GM21825 (cell line): ENCODE measurements around the gene CACNA2D3.

Experiments
- ATAC-seq: cut with Tn5 transposase; IDR thresholded peaks from one replicate; pipeline ENCODE4 v1.9.1; 2021; ENCODE audit warnings: mild to moderate bottlenecking, moderate library complexity; ENCODE audit not compliant: unreplicated experiment

CACNA2D3 gene

DNA sequence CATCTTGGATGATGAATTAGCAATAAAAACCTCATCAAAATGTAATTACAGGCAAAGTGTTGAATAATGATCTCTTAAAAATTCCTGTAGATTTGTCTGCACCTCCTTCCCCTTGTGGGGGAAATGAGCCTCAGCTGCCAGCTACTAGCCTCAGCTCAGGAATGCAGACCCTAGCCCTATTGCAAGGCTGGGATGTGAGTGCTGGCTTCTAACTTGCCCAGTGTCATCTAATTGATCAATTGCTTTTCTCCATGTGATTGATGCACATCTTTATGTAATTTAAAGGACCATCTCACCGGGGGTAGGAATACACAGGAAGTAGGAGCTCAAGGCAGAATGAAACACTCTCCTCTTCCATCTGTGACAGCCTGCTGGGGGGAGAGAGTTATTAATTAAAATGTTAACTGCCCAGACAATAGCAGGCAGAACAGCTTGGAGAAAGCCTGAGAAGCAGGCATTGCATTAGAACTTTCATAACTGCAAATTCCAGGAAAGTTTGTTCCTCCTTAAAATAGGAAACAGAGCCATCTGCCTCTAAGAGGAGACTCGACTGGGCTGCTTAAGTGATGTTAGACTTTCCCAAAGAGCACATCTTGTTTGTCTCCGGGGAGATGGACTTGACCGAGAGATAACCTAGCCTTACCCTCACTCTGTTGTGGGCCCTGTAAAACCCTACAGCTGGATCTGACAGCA, 735.9 kb downstream of the CACNA2D3 start:
- no peak for ATAC-seq

- ATAC-seq: no peak
Observed at GRCh38 chr3:54859184-54859583, 736.8 kb downstream of the CACNA2D3 start.

- no peak for ATAC-seq
Observed at GRCh38 chr3:54861248-54862067, 739.1 kb downstream of the CACNA2D3 start.

DNA sequence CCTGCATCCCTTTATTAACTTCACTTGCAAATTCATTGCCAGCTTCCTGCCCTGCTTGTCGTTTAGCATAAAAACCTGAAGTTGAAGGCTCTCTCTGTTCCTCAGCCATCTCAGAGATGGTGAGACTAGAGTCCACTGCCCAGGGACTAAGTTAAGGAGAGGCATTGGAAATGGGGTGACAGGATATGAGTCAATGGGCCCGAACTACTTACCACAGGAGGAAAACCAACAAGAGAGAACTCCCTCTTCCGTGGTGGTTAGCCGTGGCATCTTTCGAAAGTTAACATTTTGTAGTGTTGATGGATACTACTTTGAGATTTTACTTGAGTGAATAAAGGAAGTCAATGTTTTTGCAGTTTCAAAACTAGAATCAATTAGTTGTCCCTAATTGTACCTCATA, 740.2 kb downstream of the CACNA2D3 start:
- ATAC-seq: no peak

- no peak for ATAC-seq
Observed at GRCh38 chr3:54863366-54863765, 741.0 kb downstream of the CACNA2D3 start.

- ATAC-seq: no peak
Observed at GRCh38 chr3:54863786-54864185, 741.4 kb downstream of the CACNA2D3 start.

DNA sequence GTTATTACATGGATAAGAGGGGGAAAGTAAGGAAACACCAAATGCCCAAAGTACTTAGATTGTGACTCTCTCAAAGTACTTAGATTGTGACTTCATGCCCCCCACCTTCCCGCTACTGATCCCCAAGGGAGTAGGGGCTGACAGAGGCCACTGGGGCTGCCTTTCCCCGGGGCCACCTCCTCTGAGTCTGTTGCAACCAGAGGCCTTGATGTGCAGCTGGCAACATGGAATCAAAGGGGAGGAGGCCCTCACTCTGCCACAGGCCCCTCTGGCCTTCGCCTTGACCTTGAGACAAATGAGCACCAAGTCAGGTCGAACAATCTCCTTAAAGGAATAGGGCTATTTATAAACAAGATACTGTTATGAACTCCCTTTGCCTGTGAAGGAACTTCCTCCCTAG, 743.0 kb downstream of the CACNA2D3 start:
- ATAC-seq: no peak

GRCh38 chr3:54866251-54866650, 743.9 kb downstream of the CACNA2D3 start:
- ATAC-seq: no peak

DNA sequence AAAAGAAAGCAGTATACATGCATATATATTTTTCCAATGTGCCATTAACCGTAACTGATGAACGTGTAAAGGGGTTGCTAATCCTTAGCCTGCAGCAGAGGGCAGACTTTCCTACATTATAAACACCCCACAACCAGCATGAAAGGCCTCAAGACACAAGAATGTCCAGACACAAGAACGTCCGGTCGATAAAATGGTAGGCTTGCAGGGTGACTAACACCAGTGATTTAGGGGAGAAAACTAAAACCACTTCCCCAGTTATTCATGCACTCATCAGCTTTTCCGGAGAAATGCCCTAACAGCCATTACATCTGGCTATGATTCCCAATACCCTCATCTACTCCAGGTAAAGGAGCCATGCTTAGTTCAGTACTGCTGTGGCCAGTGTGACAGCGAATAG, 748.1 kb downstream of the CACNA2D3 start:
- no peak for ATAC-seq

GRCh38 chr3:54871867-54872266, 749.5 kb downstream of the CACNA2D3 start:
- no peak for ATAC-seq

DNA sequence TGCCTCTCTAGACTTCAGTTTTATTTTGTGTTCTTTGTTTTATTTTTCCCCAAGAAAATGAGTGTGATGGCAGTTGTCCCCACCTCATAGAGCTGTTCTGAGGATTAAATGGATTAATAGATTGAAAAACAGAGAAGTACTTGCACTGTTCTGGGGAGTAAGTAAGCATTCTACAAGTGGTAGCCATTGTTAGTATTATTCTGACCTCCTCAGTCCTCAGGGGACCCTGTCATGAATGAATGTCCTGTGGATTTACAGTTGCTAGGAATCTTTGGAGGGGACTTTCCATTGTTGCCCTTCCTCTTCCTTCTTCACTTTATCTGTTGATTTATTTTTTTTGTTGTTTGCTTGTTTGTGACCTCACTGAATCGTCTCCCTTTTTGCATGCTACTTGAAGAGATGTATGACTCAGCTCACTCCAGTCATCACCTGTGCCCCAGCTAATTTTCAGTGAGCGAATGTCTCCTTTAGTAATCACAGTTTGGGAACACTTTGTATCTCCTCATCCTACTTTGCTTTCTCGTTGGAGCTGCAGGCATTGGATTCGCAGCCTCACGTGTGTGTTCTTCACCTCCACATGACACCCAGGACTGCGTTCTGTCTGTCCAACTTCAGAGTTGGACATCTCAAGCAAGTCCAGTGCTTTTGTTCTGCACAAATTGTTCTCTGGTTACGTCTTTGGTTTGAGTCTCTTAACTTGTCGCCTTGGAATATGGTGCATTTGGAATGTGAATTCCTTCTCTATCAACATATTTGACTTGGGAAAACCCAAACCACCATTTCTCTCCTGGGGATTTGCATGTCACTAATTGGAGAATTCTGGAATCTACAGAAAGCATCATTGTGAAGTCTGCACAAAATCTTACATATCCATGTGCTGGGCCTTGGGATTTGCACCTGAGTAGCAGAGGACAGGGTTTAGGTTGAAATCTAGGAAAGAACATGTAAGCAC, 751.0 kb downstream of the CACNA2D3 start:
- no peak for ATAC-seq

DNA sequence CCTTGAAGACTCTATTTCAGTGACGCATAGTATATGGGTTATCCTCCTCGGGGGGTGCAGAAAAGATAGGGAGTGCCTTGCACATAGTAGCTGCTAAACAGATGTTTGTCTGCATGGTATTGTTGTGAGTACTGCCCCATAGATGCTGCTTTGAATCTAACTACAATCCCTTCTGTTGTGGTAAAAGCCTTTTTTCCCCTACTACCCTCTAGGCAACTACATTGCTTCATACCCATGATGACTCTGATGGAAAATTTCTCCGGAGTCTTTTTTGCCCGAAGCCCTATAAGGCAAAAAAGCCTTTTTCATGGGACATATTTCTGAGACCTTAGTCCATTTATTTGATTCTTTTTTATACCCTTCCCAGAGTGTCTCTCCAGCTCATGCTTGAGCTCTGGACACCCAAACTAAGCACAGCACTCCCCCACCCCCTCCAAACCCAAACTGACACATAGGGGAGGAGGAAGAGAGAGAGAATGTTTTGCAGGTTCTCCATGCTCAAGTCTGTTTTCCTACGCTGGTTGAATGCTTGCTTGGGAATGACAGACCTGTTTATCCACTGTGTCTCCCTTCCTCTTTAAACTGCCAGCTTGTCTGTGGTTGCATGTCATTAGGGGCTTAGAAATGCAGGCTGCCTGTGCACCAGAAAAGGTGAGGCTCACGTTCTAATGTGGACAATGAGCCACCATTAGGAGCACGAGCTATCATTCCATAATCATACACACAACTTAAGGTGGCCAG, 752.6 kb downstream of the CACNA2D3 start:
- ATAC-seq: no peak

- ATAC-seq: no peak
Observed at GRCh38 chr3:54875596-54876268, 753.4 kb downstream of the CACNA2D3 start.

- no peak for ATAC-seq
Observed at GRCh38 chr3:54876694-54877093, 754.3 kb downstream of the CACNA2D3 start.

DNA sequence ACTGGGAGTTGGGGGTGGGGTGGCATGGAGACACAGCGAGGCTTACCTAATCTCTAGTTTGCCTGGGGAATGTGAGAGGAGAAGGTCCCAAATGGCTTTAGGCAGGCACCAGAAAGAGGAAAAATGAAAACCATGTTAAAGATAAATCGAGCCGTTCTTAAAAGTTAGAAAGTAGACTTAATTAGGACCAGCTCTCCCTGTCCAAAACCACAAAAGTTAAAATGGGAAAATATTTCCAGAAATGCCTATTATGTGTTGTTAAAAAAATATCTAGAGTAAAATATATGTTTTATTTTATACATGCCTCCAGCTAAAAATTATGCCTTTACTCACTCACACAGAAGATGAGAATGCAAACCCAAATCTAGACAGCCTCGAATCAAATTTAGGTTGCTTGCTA, 755.4 kb downstream of the CACNA2D3 start:
- ATAC-seq: no peak

DNA sequence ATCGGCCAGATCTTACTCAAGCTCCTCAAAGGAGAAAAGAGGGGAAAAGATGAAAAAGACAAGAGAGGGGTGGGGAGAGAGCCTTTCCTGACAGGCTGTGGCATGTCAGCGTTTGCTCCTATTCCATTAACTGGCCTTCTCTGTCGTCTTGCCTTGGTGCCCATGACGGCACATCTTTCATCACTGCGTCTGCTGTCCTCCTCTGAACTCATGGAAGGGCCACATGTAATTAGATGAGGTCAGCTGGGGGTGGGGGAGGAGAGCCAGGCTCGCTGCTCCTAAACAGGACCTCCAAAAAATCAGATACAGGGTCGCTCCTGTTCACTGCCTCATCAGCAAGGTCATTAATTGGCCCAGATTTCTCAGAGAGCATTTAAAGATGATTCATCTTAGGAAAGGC, 755.8 kb downstream of the CACNA2D3 start:
- no peak for ATAC-seq

- ATAC-seq: no peak
Observed at GRCh38 chr3:54882129-54882833, 759.9 kb downstream of the CACNA2D3 start.

DNA sequence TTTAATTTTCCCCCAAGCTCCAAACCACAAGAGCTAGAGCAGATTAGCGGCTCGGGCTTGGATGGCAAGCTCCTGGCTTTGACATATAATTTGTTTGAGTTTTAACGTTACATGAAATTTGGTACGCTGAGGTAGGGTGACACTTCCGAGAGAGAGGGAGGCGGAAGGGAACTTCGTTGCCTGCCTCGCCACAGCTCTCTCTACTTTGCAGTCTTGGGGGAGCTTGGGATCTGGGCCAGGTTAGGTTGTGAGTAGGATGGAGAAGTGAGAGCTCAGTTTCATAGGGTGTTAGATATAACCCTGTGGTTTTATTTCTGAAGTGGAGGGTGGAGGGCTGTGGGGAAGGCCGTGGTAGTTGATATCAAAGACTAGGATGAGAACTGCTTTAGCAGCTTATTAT, 765.8 kb downstream of the CACNA2D3 start:
- no peak for ATAC-seq

DNA sequence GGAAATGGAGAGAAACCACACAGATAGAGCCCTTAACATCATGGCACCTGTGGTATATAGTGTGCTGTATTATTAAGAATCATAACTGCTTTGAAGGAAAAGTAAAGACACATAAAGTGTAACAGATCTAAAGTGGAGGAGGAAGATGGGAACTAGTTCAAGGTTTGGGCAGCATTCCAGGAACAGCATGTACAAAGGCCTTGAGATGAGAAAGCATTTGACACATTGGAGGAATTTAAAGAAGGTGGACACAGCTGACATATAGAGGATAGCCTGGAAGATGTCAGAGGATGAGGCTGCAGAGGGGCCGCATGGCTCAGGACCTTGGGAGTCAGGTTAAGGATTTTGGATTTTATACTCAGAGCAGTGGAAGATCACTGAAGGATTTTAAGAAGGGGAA, 766.5 kb downstream of the CACNA2D3 start:
- ATAC-seq: no peak
